PFSK-1 (cell line): ENCODE measurements around the gene CABLES2.

Source experiments
- POLR2AphosphoS5 ChIP-seq: IDR thresholded peaks from 2 replicates; pipeline ENCODE4 v1.6.1; 2012; ENCODE audit warnings: low read depth, mild to moderate bottlenecking, control low read depth, low read length, moderate library complexity
- SIN3A ChIP-seq: IDR thresholded peaks from 2 replicates; pipeline ENCODE4 v1.6.1; 2012; ENCODE audit warnings: mild to moderate bottlenecking, low read length, moderate library complexity, borderline replicate concordance; ENCODE audit not compliant: insufficient read depth

DNA sequence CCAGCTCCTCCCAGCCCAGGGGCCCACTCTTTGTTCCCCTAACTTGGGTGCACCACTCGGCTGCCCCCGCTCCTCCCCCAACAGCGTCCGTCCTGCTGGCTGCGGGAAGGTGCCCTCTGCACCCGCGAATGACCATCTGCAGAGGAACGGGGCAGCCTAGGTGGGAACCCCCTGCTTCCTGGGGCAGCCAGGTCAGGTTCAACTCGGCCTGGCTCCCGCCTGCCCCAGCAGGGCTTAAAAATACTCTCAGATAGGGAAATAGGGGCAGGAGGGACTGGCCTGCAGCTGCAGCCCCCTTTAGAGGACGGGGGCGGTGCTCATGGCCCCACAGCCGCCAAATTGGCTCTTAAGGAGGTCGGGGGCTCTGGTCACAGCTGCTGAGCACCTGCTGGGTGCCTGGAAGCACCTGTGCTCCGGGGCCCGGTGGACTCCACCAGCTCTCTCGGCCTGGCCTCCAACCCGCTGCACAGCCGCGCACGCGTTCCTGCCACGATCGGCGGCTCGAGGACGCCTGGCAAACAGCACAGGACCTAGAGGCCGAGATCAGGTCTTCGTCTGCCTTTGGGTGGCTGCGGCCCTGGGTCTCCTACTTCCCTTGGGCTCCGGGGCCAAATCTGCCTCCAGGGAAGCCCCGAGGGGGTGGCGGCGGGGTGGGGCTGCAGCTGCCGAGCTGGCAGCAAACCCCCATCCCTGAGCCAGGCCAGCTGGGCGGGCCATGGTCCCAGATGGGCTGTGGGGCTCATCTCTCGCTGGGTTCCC, 39.3 kb downstream of the CABLES2 start:
- TF ChIP-seq POLR2AphosphoS5: no peak
- no peak for TF ChIP-seq SIN3A
